SK-N-MC (cell line): ENCODE results near the gene LIPC.

ENCODE experiments used
- DNase-seq: peaks from one replicate; pipeline ENCODE4 v3.0.0-alpha.2; 2011; ENCODE audit warnings: low read depth, low spot score
- H3K27ac ChIP-seq: fragments of 200-600 bp; sonication (generic); 2 replicates; pipeline ENCODE4 v1.5.1; 2016; ENCODE audit warnings: mixed run types
- H3K36me3 ChIP-seq: fragments of 200-600 bp; sonication (generic); 2 replicates; pipeline ENCODE4 v1.6.1; 2017; ENCODE audit warnings: antibody characterized with exemption, low read length, mixed read lengths; ENCODE audit not compliant: insufficient read depth
- H3K4me3 ChIP-seq: fragments of 200-600 bp; sonication (generic); 2 replicates; pipeline ENCODE4 v1.5.1; 2016
- H3K9ac ChIP-seq: fragments of 200-600 bp; sonication (generic); 2 replicates; pipeline ENCODE4 v1.8.0; 2017; ENCODE audit warnings: mixed run types, mixed read lengths; ENCODE audit not compliant: insufficient read length
- H3K9me3 ChIP-seq: fragments of 200-600 bp; sonication (generic); 2 replicates; pipeline ENCODE4 v1.6.1; 2017; ENCODE audit warnings: low read depth, mild to moderate bottlenecking, antibody characterized with exemption, low read length, moderate library complexity, mixed read lengths
- EZH2 ChIP-seq: fragments of 200-600 bp; sonication (generic); IDR thresholded peaks from one replicate; pipeline ENCODE4 v1.6.1; 2017; ENCODE audit warnings: antibody characterized with exemption
- FOXP2 ChIP-seq: optimal IDR thresholded peaks from 2 replicates; pipeline ENCODE3; 2011; ENCODE audit warnings: mild to moderate bottlenecking, moderate library complexity; ENCODE audit not compliant: insufficient read depth; ENCODE audit errors: extremely low read length, control extremely low read depth
- POLR2AphosphoS5 ChIP-seq: IDR thresholded peaks from 2 replicates; pipeline ENCODE4 v1.6.1; 2012; ENCODE audit warnings: mild to moderate bottlenecking, low read depth, low read length, borderline replicate concordance

The LIPC gene

DNA sequence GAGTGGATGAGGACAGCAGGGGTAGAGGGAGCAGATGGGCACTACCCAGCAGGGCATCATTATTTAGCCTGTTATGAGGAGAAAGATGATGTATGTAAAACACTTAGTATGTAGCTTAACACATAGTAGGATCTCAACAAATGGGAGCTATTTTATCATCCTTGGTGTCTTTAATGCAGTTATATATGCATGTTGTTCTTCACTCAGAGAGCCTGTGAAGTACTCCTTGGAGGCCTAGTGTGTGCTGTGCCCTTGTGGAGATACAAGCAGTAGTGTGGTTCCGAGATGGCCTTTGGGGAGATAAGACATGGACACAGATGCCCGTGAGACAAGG lies 124.2 kb downstream of the LIPC start:
- Histone ChIP-seq H3K4me3 (no peak overlapping the region), H3K9ac (no peak overlapping the region), H3K36me3 (no peaks in the 10 kb centered on the region), H3K27ac (no peak overlapping the region), H3K9me3 (no peaks in the 10 kb centered on the region)
- TF ChIP-seq FOXP2, result no peak
- no peak for TF ChIP-seq EZH2
- TF ChIP-seq POLR2AphosphoS5, result no peak
- DNase-seq, result no peak

GRCh38 chr15:58556541-58556940 lies 124.8 kb downstream of the LIPC start:
- TF ChIP-seq FOXP2 (no peak), POLR2AphosphoS5 (no peak), EZH2 (no peak)
- no peak overlapping the region for H3K4me3 ChIP-seq
- no peak overlapping the region for H3K9ac ChIP-seq
- H3K9me3 ChIP-seq, result no peaks in the 10 kb centered on the region
- H3K27ac ChIP-seq, result no peak overlapping the region
- DNase-seq, result no peak
- no peaks in the 10 kb centered on the region for H3K36me3 ChIP-seq

- Histone ChIP-seq H3K36me3 (no peaks in the 10 kb centered on the region), H3K9ac (no peak overlapping the region)
Observed at GRCh38 chr15:58558777-58559176, 127.0 kb downstream of the LIPC start.

DNA sequence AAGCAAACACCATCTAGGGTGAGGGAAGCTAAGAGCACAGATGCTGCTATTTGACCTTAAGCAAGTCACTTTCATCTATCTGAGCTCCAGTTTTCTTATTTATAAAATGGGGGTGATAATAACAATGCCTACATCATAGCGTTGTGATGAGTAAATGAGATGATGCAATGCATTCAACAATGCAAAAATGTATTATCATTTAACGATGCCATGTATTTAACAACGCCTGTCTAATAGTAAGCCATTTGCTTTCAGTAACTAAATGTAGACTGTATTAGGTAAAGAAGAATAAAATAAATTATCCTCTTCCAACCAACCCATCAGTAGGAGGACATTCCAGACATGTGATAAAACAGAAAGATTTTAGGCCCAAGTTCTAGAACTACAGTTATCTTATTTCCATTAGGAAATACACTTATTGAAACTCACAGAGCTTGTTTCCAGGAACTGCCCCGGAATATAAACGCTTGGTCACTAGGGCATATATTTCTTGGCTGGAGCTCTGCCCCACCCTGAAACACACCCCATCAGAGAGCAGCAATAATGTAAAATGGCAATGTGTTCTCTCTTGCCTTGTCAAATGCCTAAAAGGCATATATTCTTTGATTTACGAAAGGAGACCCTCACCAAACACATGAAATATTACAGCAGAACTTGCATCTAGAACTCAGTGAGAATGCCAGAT lies 128.3 kb downstream of the LIPC start:
- H3K9me3 ChIP-seq, result no peaks in the 10 kb centered on the region
- no peak overlapping the region for H3K27ac ChIP-seq
- no peaks in the 10 kb centered on the region for H3K36me3 ChIP-seq
- no peak overlapping the region for H3K4me3 ChIP-seq
- no peak overlapping the region for H3K9ac ChIP-seq
- TF ChIP-seq POLR2AphosphoS5 (no peak), EZH2 (no peak), FOXP2 (no peak)
- DNase-seq, result no peak

More at GRCh38 chr15:58558777-58559176, 127.0 kb downstream of the LIPC start:
- DNase-seq, result no peak
- Histone ChIP-seq H3K9me3 (no peaks in the 10 kb centered on the region), H3K27ac (no peak overlapping the region), H3K4me3 (no peak overlapping the region)
- no peak for TF ChIP-seq EZH2
- TF ChIP-seq FOXP2, result no peak
- TF ChIP-seq POLR2AphosphoS5, result no peak

- no peaks in the 10 kb centered on the region for H3K36me3 ChIP-seq
- TF ChIP-seq FOXP2, result no peak
- TF ChIP-seq POLR2AphosphoS5, result no peak
- TF ChIP-seq EZH2, result no peak
- no peaks in the 10 kb centered on the region for H3K9me3 ChIP-seq
- H3K4me3 ChIP-seq, result no peak overlapping the region
- DNase-seq, result no peak
- no peak overlapping the region for H3K27ac ChIP-seq
- no peak overlapping the region for H3K9ac ChIP-seq
Observed at GRCh38 chr15:58561321-58561720, 129.5 kb downstream of the LIPC start.

GRCh38 chr15:58562135-58562534 lies 130.3 kb downstream of the LIPC start:
- no peak overlapping the region for H3K9ac ChIP-seq
- no peaks in the 10 kb centered on the region for H3K36me3 ChIP-seq
- no peak for TF ChIP-seq EZH2
- no peak for TF ChIP-seq POLR2AphosphoS5
- no peak for TF ChIP-seq FOXP2
- no peak for DNase-seq
- no peaks in the 10 kb centered on the region for H3K9me3 ChIP-seq
- no peak overlapping the region for H3K4me3 ChIP-seq
- no peak overlapping the region for H3K27ac ChIP-seq

DNA sequence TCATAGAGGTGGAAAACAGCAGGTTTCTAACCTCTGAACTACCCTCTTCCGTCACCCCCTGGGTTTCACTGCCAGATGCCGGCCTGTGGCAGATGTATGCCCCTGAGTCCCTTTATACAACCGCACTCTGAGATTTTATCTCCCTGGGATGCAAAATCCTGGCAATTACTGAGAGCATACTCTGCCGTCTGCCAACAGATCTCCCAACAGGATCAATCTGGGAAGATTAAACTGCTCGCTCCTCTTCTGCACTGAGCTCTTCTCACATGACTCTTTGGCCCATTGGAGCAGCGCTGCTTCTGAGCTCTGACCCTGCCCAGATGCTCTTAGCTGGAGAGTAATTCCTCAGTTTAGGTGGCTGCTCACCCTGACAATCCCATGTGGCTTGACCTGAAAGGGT lies 133.2 kb downstream of the LIPC start:
- no peak overlapping the region for H3K27ac ChIP-seq
- no peak for DNase-seq
- TF ChIP-seq POLR2AphosphoS5 (no peak), EZH2 (no peak), FOXP2 (no peak)
- no peaks in the 10 kb centered on the region for H3K36me3 ChIP-seq
- H3K9me3 ChIP-seq, result no peaks in the 10 kb centered on the region
- no peak overlapping the region for H3K9ac ChIP-seq
- H3K4me3 ChIP-seq, result no peak overlapping the region

GRCh38 chr15:58565619-58566018 lies 133.8 kb downstream of the LIPC start:
- H3K9ac ChIP-seq, result no peak overlapping the region
- no peaks in the 10 kb centered on the region for H3K36me3 ChIP-seq
- no peaks in the 10 kb centered on the region for H3K9me3 ChIP-seq
- no peak overlapping the region for H3K4me3 ChIP-seq
- no peak for DNase-seq
- TF ChIP-seq FOXP2 (no peak), POLR2AphosphoS5 (no peak), EZH2 (no peak)
- no peak overlapping the region for H3K27ac ChIP-seq

GRCh38 chr15:58566029-58566428 lies 134.2 kb downstream of the LIPC start:
- no peak for TF ChIP-seq POLR2AphosphoS5
- no peak for TF ChIP-seq EZH2
- TF ChIP-seq FOXP2, result no peak
- H3K4me3 ChIP-seq, result no peak overlapping the region
- no peaks in the 10 kb centered on the region for H3K36me3 ChIP-seq
- no peak overlapping the region for H3K27ac ChIP-seq
- H3K9me3 ChIP-seq, result no peaks in the 10 kb centered on the region
- H3K9ac ChIP-seq, result no peak overlapping the region
- DNase-seq, result no peak
